GM21717 (cell line): ENCODE results near the gene NAA60.

Source experiments
- ATAC-seq: cut with Tn5 transposase; IDR thresholded peaks from one replicate; pipeline ENCODE4 v1.9.1; 2021; ENCODE audit warnings: mild to moderate bottlenecking, moderate library complexity; ENCODE audit not compliant: unreplicated experiment

NAA60 gene

DNA sequence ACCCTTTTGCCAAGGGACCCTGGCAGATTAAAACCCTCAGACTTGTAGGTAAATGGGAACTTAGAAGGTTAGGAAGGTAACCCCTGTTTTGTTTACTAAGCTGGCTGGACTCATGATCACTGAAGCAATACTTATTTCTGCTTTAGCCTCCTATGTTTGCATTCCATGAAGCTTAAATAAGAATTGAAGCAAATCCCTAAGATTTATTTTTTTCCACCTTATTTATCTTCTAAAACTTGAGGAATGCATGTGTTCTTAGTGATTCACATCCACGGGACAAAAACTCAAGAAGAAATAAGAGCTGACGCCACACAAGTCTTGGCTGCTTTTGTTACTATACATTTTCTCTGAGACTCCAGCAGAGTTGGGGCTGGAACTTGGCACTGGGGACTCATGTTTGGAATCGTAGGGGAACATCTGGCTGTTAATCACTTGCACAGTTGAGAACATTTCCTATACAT lies 92.8 kb downstream of the NAA60 start:
- no peak for ATAC-seq
